ENCODE measurements around the gene ZNF579. TPM values are rescaled to one million over a fixed set of nuclear protein-coding genes. Genes with fewer than 3 reads are reported as not detected.
A peak's percentile ranks its signal among the peaks of the same experiment; 100 is the strongest.
"Not testable (repeated sequence)": the region's sequence is repeated elsewhere in the genome, so short reads cannot be mapped to it uniquely, and the experiment has no call there.

The ZNF579 gene
- total RNA-seq, 1 donor: 6.9 TPM

GRCh38 chr19:55578761-55579747 is 1.6 kb downstream of the ZNF579 start:
- Histone ChIP-seq H3K9me3 (ENCODE audit: low read depth, low read length) (no peaks in the 10 kb centered on the region), H2AFZ (ENCODE audit: low read length) (no peak overlapping the region), H3K79me2 (ENCODE audit: insufficient read depth, low read length) (peaks cover 23% of the 10 kb centered on the region), H4K20me1 (ENCODE audit: insufficient read depth, low read length) (no peaks in the 10 kb centered on the region), H3K36me3 (ENCODE audit: insufficient read depth, low read length) (peaks cover 10% of the 10 kb centered on the region), H3K4me3 (ENCODE audit: insufficient read depth, low read length) (peak overlapping the region; percentile 93), H3K4me1 (ENCODE audit: insufficient read depth, low read length) (peaks cover 11% of the 10 kb centered on the region), H3K27me3 (ENCODE audit: insufficient read depth, low read length) (no peaks in the 10 kb centered on the region), H3K27ac (ENCODE audit: low read depth, low read length) (no peak overlapping the region), H3K4me2 (ENCODE audit: insufficient read depth, low read length) (peak overlapping the region; percentile 90)
- TF ChIP-seq, protein P1, sequence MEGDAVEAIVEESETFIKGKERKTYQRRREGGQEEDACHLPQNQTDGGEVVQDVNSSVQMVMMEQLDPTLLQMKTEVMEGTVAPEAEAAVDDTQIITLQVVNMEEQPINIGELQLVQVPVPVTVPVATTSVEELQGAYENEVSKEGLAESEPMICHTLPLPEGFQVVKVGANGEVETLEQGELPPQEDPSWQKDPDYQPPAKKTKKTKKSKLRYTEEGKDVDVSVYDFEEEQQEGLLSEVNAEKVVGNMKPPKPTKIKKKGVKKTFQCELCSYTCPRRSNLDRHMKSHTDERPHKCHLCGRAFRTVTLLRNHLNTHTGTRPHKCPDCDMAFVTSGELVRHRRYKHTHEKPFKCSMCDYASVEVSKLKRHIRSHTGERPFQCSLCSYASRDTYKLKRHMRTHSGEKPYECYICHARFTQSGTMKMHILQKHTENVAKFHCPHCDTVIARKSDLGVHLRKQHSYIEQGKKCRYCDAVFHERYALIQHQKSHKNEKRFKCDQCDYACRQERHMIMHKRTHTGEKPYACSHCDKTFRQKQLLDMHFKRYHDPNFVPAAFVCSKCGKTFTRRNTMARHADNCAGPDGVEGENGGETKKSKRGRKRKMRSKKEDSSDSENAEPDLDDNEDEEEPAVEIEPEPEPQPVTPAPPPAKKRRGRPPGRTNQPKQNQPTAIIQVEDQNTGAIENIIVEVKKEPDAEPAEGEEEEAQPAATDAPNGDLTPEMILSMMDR (IDR thresholded peaks at IDR 0.05; ENCODE audit: extremely low read depth, low read depth, low read length): no peak
- DNase-seq (ENCODE audit: insufficient read length, low spot score, missing footprints): peak; percentile 76

GRCh38 chr19:55578031-55578760 is 2.5 kb downstream of the ZNF579 start:
- H2AFZ ChIP-seq (ENCODE audit: low read length): no peak overlapping the region

GRCh38 chr19:55576746-55577145 is 3.9 kb downstream of the ZNF579 start:
- TF ChIP-seq, protein P1 (IDR thresholded peaks at IDR 0.05; ENCODE audit: extremely low read depth, low read depth, low read length): no peak
- peaks cover 10% of the 10 kb centered on the region for H3K36me3 ChIP-seq (ENCODE audit: insufficient read depth, low read length)
- no peak overlapping the region for H3K27ac ChIP-seq (ENCODE audit: low read depth, low read length)
- H2AFZ ChIP-seq (ENCODE audit: low read length): no peak overlapping the region
- DNase-seq (ENCODE audit: insufficient read length, low spot score, missing footprints): peak; percentile 30
- no peak overlapping the region for H3K4me3 ChIP-seq (ENCODE audit: insufficient read depth, low read length)
- no peak overlapping the region for H3K4me2 ChIP-seq (ENCODE audit: insufficient read depth, low read length)
- H3K79me2 ChIP-seq (ENCODE audit: insufficient read depth, low read length): peaks cover 23% of the 10 kb centered on the region
- H3K27me3 ChIP-seq (ENCODE audit: insufficient read depth, low read length): no peaks in the 10 kb centered on the region
- H4K20me1 ChIP-seq (ENCODE audit: insufficient read depth, low read length): no peaks in the 10 kb centered on the region
- H3K9me3 ChIP-seq (ENCODE audit: low read depth, low read length): no peaks in the 10 kb centered on the region
- peaks cover 9% of the 10 kb centered on the region for H3K4me1 ChIP-seq (ENCODE audit: insufficient read depth, low read length)

More at GRCh38 chr19:55578031-55578760, 2.5 kb downstream of the ZNF579 start:
- Histone ChIP-seq H3K27ac (ENCODE audit: low read depth, low read length) (no peak overlapping the region), H4K20me1 (ENCODE audit: insufficient read depth, low read length) (no peaks in the 10 kb centered on the region), H3K4me3 (ENCODE audit: insufficient read depth, low read length) (no peak overlapping the region), H3K4me1 (ENCODE audit: insufficient read depth, low read length) (peaks cover 11% of the 10 kb centered on the region), H3K36me3 (ENCODE audit: insufficient read depth, low read length) (peaks cover 10% of the 10 kb centered on the region), H3K79me2 (ENCODE audit: insufficient read depth, low read length) (peaks cover 23% of the 10 kb centered on the region), H3K4me2 (ENCODE audit: insufficient read depth, low read length) (no peak overlapping the region), H3K27me3 (ENCODE audit: insufficient read depth, low read length) (no peaks in the 10 kb centered on the region), H3K9me3 (ENCODE audit: low read depth, low read length) (no peaks in the 10 kb centered on the region)
- TF ChIP-seq, protein P1 (IDR thresholded peaks at IDR 0.05; ENCODE audit: extremely low read depth, low read depth, low read length): no peak
- DNase-seq (ENCODE audit: insufficient read length, low spot score, missing footprints): peak; percentile 44

DNA sequence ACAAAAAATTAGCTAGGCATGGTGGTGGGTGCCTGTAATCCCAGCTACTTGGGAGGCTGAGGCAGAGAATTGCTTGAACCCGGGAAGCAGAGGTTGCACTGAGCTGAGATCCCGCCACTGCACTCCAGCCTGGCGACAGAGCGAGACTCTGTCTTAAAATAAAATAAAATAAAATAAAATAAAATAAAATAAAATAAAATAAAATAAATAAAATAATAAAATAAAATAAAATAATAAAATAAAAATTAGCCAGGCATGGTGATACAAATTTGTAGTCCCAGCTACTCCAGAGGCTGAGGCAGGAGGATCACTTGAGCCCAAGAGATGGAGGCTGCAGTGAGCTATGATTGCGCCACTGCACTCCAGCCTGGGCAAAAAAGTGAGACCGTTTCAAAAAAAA is 6.7 kb downstream of the ZNF579 start:
- H3K4me2 ChIP-seq (ENCODE audit: insufficient read depth, low read length); H3K79me2 ChIP-seq (ENCODE audit: insufficient read depth, low read length); DNase-seq (ENCODE audit: insufficient read length, low spot score, missing footprints); H3K9me3 ChIP-seq (ENCODE audit: low read depth, low read length); H3K27ac ChIP-seq (ENCODE audit: low read depth, low read length); H3K27me3 ChIP-seq (ENCODE audit: insufficient read depth, low read length); H4K20me1 ChIP-seq (ENCODE audit: insufficient read depth, low read length); H3K4me3 ChIP-seq (ENCODE audit: insufficient read depth, low read length); H3K4me1 ChIP-seq (ENCODE audit: insufficient read depth, low read length); H2AFZ ChIP-seq (ENCODE audit: low read length): not testable (repeated sequence)
- peaks cover 10% of the 10 kb centered on the region for H3K36me3 ChIP-seq (ENCODE audit: insufficient read depth, low read length)

DNA sequence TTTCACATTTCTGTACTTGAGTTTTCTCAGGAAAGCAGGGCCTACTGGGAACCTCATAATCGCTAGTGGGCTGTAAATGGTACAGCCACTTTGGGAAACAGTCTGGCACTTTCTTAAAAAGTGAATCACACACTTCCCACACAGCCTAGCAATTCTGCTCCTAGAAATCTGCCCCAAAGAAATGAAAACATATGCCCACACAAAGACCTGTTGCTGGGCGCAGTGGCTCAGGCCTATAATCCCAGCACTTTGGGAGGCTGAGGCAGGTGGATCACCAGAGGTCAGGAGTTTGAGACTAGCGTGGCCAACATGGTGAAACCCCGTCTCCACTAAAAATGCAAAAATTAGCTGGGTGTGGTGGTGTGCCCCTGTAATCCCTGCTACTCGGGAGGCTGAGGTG is 11.2 kb downstream of the ZNF579 start:
- not testable (repeated sequence) for H3K36me3 ChIP-seq (ENCODE audit: insufficient read depth, low read length); H3K27ac ChIP-seq (ENCODE audit: low read depth, low read length); H3K4me2 ChIP-seq (ENCODE audit: insufficient read depth, low read length); H3K4me3 ChIP-seq (ENCODE audit: insufficient read depth, low read length); H4K20me1 ChIP-seq (ENCODE audit: insufficient read depth, low read length); H3K4me1 ChIP-seq (ENCODE audit: insufficient read depth, low read length); DNase-seq (ENCODE audit: insufficient read length, low spot score, missing footprints); H3K27me3 ChIP-seq (ENCODE audit: insufficient read depth, low read length); H3K79me2 ChIP-seq (ENCODE audit: insufficient read depth, low read length); H3K9me3 ChIP-seq (ENCODE audit: low read depth, low read length); H2AFZ ChIP-seq (ENCODE audit: low read length)

All from osteoblast (primary cell).